Measurements from ENCODE around the gene FARP2.

DNA sequence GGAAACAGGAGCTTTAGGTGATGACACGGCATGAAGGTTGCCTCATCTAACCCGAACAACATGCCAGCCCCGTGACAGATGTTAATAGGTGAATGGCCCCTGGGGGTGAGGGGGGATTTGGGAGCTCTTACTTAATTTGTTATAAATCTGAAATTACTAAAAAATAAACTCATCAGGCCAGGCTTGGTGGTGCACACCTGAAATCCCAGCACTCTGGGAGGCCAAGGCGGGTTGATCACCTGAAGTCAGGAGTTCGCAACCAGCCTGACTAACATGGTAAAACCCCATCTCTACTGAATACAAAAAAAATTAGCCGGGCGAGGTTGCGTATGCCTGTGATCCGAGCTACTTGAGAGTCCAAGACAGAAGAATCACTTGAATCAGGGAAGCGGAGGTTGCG lies 146.2 kb downstream of the FARP2 start:
- TF ChIP-seq, protein P1, sequence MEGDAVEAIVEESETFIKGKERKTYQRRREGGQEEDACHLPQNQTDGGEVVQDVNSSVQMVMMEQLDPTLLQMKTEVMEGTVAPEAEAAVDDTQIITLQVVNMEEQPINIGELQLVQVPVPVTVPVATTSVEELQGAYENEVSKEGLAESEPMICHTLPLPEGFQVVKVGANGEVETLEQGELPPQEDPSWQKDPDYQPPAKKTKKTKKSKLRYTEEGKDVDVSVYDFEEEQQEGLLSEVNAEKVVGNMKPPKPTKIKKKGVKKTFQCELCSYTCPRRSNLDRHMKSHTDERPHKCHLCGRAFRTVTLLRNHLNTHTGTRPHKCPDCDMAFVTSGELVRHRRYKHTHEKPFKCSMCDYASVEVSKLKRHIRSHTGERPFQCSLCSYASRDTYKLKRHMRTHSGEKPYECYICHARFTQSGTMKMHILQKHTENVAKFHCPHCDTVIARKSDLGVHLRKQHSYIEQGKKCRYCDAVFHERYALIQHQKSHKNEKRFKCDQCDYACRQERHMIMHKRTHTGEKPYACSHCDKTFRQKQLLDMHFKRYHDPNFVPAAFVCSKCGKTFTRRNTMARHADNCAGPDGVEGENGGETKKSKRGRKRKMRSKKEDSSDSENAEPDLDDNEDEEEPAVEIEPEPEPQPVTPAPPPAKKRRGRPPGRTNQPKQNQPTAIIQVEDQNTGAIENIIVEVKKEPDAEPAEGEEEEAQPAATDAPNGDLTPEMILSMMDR (IDR thresholded peaks at IDR 0.05; ENCODE audit: low read depth, low read length), result no peak
- TF ChIP-seq POLR2A (IDR thresholded peaks at IDR 0.05; ENCODE audit: extremely low read depth, insufficient read length) (no peak), MYC (IDR thresholded peaks at IDR 0.05; ENCODE audit: low read depth, low read length) (no peak)
- TF ChIP-seq, protein P2, sequence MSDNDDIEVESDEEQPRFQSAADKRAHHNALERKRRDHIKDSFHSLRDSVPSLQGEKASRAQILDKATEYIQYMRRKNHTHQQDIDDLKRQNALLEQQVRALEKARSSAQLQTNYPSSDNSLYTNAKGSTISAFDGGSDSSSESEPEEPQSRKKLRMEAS (IDR thresholded peaks at IDR 0.05; ENCODE audit: low read depth, low read length), result no peak
